ENCODE measurements around the gene GCM1.

GCM1 gene

DNA sequence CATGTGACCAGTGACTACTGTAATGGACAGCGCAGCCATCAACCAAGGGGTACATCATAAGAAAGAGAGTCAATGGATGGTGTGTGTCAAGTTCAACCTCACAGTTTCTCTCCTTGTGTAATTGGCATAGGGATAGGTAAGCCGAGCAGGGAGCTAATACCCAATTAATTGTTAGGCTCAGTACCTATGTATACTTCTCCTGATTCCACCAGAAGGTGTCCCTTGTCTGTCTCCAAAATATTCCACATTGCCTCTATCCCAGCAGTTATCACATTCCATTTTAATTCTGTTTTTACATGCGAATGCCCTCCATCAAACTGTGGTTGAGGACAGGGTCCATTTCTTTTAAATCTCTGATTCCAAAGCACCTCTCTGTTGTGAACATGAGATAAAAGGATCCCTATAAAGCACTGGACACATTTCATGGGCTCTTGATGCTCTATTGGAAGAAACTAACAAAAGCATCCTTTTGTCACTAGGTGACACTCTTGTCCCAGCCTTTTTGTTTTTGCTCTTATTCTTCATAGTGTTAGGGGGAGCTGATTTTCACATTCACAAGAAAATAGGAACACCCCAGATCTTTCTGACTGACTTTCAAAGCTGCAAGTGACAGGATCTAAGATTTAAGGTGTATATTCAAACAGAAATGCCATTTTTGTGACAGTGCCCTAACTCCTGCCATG lies 44.5 kb downstream of the GCM1 start:
- peak in 1 of 3 donors; percentile 10 for DNase-seq

DNA sequence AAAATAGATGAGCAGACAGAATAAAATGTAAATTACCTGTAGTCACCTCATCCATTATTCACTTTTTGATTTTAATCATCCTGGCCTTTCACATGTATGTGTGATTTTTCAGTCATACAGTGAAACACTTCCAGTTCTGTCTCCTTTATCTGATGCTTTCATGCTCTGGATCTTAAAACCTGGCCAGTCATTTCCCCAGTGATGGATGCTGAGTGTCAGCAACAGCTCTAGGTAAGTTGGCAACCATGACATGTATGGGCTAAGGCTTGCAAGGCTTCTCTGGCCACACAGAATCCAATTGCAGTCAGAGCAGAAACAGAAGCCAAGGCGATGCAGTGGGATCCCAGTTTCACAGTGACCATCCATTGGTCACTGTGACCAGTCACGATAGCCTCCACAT lies 47.6 kb downstream of the GCM1 start:
- DNase-seq = no peak

DNA sequence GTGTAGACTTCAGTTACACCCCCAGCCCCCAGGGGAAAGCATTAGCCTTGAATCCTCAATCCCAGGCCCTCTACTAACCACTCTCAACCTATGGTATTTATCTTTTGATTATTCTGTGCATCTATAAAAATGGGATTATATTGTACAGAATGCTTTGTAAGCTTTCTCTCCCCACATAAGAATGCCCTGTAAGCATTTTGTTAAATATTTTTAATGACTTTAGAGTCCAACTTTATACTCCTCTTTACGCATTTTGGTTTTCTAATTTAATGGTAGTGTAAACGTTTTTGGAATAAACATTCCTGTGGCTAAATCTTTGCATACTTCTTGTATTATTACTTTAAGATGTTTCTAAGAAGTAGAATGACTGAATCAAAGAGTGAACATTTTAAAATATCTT lies 48.1 kb downstream of the GCM1 start:
- no peak for DNase-seq

DNA sequence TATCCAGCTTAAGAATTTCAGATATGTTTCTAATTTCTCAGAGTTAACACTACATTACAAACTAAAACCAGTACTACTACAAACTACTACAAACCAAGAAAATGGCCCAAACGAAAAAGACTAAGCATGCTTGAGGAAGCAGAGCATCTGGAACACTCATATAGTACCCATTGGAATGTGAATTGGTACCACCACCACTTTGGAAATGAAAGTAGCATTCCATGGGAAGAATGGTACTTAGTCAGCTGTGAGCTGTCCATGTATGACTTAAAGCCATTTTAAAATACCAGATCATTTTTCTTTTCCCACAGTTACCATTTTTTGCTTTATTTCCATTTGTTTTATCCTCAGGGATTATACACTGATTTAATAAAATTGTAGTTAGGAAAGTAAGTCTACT lies 52.9 kb downstream of the GCM1 start:
- DNase-seq = no peak

DNA sequence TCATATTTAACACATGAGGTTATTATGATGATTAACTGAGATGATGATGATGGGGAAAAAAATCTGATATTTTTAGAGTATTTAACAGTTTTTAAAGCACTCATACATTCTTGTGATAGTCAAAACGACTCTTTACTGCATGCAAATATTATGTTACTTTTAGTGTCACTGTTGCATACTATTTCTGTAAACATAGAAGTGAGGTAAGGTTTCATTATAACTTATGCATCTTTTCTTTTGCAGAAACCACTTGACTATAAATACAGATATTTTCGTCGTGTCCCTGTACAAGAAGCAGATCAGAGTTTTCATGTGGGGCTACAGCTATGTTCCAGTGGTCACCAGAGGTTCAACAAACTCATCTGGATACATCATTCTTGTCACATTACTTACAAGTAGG lies 53.4 kb downstream of the GCM1 start:
- no peak for DNase-seq

DNA sequence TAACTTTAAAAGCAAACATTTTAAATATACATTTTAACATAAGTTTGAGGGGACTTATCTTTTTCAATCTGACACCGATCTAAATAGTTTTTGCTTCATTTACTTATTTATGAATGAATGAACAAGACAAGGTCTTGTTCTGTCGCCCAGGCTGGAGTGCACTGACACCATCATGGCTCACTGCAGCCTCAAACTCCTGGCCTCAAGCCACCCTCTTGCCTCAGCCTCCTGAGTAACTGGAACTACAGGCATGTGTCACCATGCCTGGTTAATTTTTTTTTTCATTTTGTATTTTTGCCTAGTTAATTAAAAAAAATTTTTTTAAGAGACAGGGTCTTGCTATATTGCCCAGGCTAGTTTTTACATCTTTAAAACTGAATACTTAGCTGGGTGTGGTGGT lies 58.1 kb downstream of the GCM1 start:
- DNase-seq = no peak

DNA sequence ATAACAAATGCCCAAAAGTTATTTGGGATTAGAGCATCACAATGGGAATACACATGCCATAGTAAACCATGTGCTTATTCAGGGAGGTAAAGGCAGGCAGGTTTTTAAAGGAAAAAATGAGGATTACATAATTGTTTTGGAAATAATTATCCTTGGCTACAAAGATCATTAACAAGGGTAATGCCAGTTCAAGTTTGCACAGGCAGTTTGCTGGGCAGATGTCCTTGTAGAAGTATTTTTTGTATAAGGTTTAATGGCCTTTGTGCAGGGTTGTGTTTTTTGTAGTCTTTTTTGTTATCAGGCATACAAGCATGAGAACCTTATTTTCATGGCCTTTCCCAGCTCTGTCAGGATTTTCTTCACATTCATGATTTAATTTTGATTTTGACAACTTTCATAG lies 58.7 kb downstream of the GCM1 start:
- DNase-seq = no peak

DNA sequence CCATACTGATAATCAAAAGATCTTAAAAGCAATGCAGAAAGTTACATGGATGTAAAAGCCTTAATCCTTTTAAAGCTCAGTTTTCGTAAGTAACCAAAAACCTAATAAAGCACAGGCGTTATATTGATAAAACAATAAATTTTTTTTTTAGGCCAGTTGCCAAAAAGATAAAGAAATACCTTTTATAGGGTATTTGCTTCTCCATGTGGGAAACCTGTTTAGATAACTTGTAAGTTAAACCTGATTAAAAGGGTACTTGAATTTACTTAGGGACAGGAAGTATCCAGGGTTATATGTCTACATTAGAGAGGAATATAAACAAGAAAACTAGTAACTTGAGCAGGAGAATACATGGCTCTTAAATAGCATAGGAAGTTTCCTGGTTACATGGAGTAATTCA lies 62.3 kb downstream of the GCM1 start:
- no peak for DNase-seq

DNA sequence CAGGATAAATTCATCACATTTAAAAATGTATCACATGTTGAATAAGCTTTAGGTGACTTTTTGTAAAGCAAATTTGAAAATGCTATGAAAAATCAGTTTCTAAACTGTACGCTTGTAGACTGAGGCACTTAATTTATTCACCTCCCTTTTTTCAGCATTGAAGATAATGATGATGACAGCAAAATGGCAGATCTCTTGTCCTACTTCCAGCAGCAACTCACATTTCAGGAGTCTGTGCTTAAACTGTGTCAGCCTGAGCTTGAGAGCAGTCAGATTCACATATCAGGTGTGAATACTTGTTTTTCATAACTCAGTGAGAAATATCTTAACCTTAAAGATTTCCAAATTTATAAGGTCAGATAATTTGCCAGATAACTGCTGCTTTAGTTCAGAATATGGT lies 67.8 kb downstream of the GCM1 start:
- DNase-seq = no peak

All from suppressor macrophage treated with lipopolysaccharide for 1 hour (primary cell).